OCI-LY1 (cell line): ENCODE results near the gene SMURF2.
"Not testable (repeated sequence)": the region's sequence is repeated elsewhere in the genome, so short reads cannot be mapped to it uniquely, and the experiment has no call there.

Experiments
- EZH2 ChIP-seq: fragments of 200-600 bp; sonication (generic), shearing (Covaris generic); IDR thresholded peaks from 2 replicates; pipeline ENCODE4 v1.8.0; 2017; ENCODE audit warnings: borderline replicate concordance, mixed run types, mild to moderate bottlenecking, antibody characterized with exemption, low read length, moderate library complexity, mixed read lengths
- TF ChIP-seq, protein P1 (sequence below): fragments of 200-600 bp; sonication (generic), shearing (Covaris generic); IDR thresholded peaks from 2 replicates; pipeline ENCODE4 v1.5.1; 2017; ENCODE audit warnings: mild to moderate bottlenecking, antibody characterized with exemption, low read length, moderate library complexity, mixed read lengths

DNA sequence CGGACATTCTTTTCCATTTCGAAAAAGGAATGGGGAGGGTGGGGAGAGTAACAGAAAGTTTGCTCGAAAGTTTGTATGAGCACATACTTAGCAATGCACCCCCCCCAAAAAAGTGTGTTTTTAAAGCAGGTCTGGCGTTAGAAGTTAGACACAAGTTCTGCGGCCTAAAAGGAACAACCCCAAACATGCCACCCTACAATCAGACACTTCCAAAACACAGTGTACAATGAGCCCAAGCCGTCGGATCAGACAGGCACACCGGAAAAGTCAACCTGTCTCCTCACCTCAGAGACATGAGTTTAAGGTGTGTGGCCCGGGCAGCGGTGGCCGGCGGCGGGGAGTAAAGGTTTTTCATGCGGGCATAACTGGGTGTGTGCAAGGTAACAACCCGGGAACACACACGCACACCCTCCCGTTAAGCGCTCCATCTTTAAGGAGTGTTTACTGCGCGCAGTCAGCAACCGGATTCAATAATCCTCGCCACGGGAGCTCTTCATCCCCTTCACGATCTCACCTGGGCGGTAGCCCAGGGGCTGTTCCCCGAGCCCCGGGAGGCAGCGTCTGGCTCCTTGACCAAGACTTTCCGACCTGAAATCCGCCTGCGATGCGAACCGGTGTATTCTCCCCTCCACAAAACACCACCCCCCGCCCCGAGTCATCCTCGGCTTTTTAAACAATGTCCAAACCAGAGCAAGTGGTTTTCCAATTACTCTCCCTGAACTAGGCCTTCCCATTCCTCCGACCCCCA is 955 bp downstream of the SMURF2 start:
- TF ChIP-seq, protein P1, sequence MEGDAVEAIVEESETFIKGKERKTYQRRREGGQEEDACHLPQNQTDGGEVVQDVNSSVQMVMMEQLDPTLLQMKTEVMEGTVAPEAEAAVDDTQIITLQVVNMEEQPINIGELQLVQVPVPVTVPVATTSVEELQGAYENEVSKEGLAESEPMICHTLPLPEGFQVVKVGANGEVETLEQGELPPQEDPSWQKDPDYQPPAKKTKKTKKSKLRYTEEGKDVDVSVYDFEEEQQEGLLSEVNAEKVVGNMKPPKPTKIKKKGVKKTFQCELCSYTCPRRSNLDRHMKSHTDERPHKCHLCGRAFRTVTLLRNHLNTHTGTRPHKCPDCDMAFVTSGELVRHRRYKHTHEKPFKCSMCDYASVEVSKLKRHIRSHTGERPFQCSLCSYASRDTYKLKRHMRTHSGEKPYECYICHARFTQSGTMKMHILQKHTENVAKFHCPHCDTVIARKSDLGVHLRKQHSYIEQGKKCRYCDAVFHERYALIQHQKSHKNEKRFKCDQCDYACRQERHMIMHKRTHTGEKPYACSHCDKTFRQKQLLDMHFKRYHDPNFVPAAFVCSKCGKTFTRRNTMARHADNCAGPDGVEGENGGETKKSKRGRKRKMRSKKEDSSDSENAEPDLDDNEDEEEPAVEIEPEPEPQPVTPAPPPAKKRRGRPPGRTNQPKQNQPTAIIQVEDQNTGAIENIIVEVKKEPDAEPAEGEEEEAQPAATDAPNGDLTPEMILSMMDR: not testable (repeated sequence)
- not testable (repeated sequence) for TF ChIP-seq EZH2
